SK-N-SH treated with all-trans-retinoic acid at 6 μM for 48 hours (cell line): ENCODE measurements around the gene AGPAT3.

Experiments used
- ATAC-seq: fragments of 200-7000 bp; cut with Tn5 transposase; 3 replicates; pipeline ENCODE4 v1.9.1; 2020; ENCODE audit warnings: mild to moderate bottlenecking, moderate library complexity
- ARNTL ChIP-seq: fragments of 450-650 bp; formaldehyde crosslinking; IDR thresholded peaks from 2 replicates; pipeline ENCODE4 v1.5.0; 2020; ENCODE audit warnings: low read depth, mild to moderate bottlenecking, moderate library complexity, borderline replicate concordance
- BACH2 ChIP-seq: fragments of 250-450 bp; sonication (Bioruptor Pico); IDR thresholded peaks from 2 replicates; pipeline ENCODE4 v1.9.0; 2021; ENCODE audit warnings: mild to moderate bottlenecking, borderline replicate concordance
- CSDC2 ChIP-seq: fragments of 250-450 bp; sonication (Bioruptor Pico); IDR thresholded peaks from 2 replicates; pipeline ENCODE4 v1.5.0; 2020; ENCODE audit warnings: mild to moderate bottlenecking, moderate library complexity
- ESRRG ChIP-seq: fragments of 250-450 bp; sonication (Bioruptor Pico); IDR thresholded peaks from 2 replicates; pipeline ENCODE4 v1.6.1; 2021; ENCODE audit warnings: mild to moderate bottlenecking
- GLIS3 ChIP-seq: fragments of 250-450 bp; sonication (Bioruptor Pico); IDR thresholded peaks from 2 replicates; pipeline ENCODE4 v1.5.0; 2020; ENCODE audit warnings: mild to moderate bottlenecking, moderate library complexity
- ISL1 ChIP-seq: fragments of 250-450 bp; sonication (Bioruptor Pico); IDR thresholded peaks from 2 replicates; pipeline ENCODE4 v2.1.2; 2022; ENCODE audit warnings: mild to moderate bottlenecking, moderate library complexity
- OSR1 ChIP-seq: fragments of 250-450 bp; sonication (Bioruptor Pico); IDR thresholded peaks from 2 replicates; pipeline ENCODE4 v1.8.0; 2022; ENCODE audit warnings: moderate library complexity, mild to moderate bottlenecking, inconsistent platforms
- PPARA ChIP-seq: fragments of 250-450 bp; sonication (Bioruptor Pico); IDR thresholded peaks from 2 replicates; pipeline ENCODE4 v1.5.0; 2020; ENCODE audit warnings: mild to moderate bottlenecking, borderline replicate concordance
- RARB ChIP-seq: fragments of 250-450 bp; sonication (Bioruptor Pico); IDR thresholded peaks from 2 replicates; pipeline ENCODE4 v1.8.0; 2021; ENCODE audit warnings: mild to moderate bottlenecking, moderate library complexity
- SNAI2 ChIP-seq: fragments of 250-450 bp; sonication (Bioruptor Pico); IDR thresholded peaks from 2 replicates; pipeline ENCODE4 v1.5.0; 2020; ENCODE audit warnings: mild to moderate bottlenecking, moderate library complexity
- TCF4 ChIP-seq: fragments of 250-450 bp; sonication (Bioruptor Pico); IDR thresholded peaks from 2 replicates; pipeline ENCODE4 v1.8.0; 2021; ENCODE audit warnings: mild to moderate bottlenecking, moderate library complexity, borderline replicate concordance
- TOX ChIP-seq: fragments of 250-450 bp; sonication (Bioruptor Pico); IDR thresholded peaks from 2 replicates; pipeline ENCODE4 v1.8.0; 2021; ENCODE audit warnings: mild to moderate bottlenecking, moderate library complexity, borderline replicate concordance
- ZFP3 ChIP-seq: fragments of 250-450 bp; sonication (Bioruptor Pico); IDR thresholded peaks from 2 replicates; pipeline ENCODE4 v1.5.0; 2020; ENCODE audit warnings: mild to moderate bottlenecking, moderate library complexity
- ZFP30 ChIP-seq: fragments of 450-650 bp; formaldehyde crosslinking; IDR thresholded peaks from 2 replicates; pipeline ENCODE4 v1.5.0; 2022; ENCODE audit warnings: mild to moderate bottlenecking, moderate library complexity
- ZNF565 ChIP-seq: fragments of 450-650 bp; formaldehyde crosslinking; conservative IDR thresholded peaks from 2 replicates; pipeline ENCODE4 v1.5.0; 2020; ENCODE audit warnings: low read depth, mild to moderate bottlenecking, moderate library complexity
- ZNF70 ChIP-seq: fragments of 450-650 bp; formaldehyde crosslinking; IDR thresholded peaks from 2 replicates; pipeline ENCODE4 v1.5.0; 2020; ENCODE audit warnings: mild to moderate bottlenecking, moderate library complexity
- ZNF8 ChIP-seq: fragments of 450-650 bp; formaldehyde crosslinking; IDR thresholded peaks from 2 replicates; pipeline ENCODE4 v1.5.0; 2020; ENCODE audit warnings: mild to moderate bottlenecking, moderate library complexity
- TF ChIP-seq, protein P1 (sequence below): fragments of 250-450 bp; sonication (Bioruptor Pico); IDR thresholded peaks from 2 replicates; pipeline ENCODE4 v1.5.0; 2020; ENCODE audit warnings: mild to moderate bottlenecking, moderate library complexity
- TF ChIP-seq, protein P2 (sequence below): fragments of 250-450 bp; sonication (Bioruptor Pico); IDR thresholded peaks from 2 replicates; pipeline ENCODE4 v1.5.1; 2021; ENCODE audit warnings: mild to moderate bottlenecking, moderate library complexity
- TF ChIP-seq, protein P3 (sequence below): fragments of 250-450 bp; sonication (Bioruptor Pico); IDR thresholded peaks from 2 replicates; pipeline ENCODE4 v1.8.0; 2020; ENCODE audit warnings: mild to moderate bottlenecking, moderate library complexity, borderline replicate concordance
- TF ChIP-seq, protein P4 (sequence below): fragments of 250-450 bp; sonication (Bioruptor Pico); IDR thresholded peaks from 2 replicates; pipeline ENCODE4 v1.8.0; 2021; ENCODE audit warnings: low read depth, mild to moderate bottlenecking, moderate library complexity, borderline replicate concordance

AGPAT3 gene

DNA sequence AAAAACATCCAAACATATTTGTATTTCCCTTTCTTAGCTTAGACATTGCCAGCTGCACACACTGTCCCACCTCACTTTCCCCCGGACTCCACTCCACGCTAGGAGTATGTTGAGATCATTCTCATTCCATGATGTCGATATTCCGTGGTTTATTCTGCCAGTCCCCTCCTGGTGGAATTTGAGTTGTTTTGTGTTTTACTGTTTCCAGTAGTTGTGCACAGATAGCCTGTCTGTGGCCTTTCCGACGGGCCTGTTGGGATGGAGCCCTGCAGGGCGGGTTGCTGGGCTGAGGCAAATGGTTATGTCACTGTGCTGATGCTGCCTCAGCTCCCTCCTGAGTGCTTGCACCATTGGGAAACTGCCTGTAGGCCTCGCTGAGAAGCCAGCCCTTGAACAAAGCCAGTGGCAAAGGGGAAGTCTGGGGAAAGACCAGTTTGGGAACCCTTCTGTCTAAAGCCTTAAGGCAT lies 159.9 kb downstream of the AGPAT3 start (continued):
- TF ChIP-seq, protein P1, sequence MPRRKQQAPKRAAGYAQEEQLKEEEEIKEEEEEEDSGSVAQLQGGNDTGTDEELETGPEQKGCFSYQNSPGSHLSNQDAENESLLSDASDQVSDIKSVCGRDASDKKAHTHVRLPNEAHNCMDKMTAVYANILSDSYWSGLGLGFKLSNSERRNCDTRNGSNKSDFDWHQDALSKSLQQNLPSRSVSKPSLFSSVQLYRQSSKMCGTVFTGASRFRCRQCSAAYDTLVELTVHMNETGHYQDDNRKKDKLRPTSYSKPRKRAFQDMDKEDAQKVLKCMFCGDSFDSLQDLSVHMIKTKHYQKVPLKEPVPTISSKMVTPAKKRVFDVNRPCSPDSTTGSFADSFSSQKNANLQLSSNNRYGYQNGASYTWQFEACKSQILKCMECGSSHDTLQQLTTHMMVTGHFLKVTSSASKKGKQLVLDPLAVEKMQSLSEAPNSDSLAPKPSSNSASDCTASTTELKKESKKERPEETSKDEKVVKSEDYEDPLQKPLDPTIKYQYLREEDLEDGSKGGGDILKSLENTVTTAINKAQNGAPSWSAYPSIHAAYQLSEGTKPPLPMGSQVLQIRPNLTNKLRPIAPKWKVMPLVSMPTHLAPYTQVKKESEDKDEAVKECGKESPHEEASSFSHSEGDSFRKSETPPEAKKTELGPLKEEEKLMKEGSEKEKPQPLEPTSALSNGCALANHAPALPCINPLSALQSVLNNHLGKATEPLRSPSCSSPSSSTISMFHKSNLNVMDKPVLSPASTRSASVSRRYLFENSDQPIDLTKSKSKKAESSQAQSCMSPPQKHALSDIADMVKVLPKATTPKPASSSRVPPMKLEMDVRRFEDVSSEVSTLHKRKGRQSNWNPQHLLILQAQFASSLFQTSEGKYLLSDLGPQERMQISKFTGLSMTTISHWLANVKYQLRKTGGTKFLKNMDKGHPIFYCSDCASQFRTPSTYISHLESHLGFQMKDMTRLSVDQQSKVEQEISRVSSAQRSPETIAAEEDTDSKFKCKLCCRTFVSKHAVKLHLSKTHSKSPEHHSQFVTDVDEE (CRISPR knock-in tag), result no peak
- TF ChIP-seq ZNF70, result no peak

DNA sequence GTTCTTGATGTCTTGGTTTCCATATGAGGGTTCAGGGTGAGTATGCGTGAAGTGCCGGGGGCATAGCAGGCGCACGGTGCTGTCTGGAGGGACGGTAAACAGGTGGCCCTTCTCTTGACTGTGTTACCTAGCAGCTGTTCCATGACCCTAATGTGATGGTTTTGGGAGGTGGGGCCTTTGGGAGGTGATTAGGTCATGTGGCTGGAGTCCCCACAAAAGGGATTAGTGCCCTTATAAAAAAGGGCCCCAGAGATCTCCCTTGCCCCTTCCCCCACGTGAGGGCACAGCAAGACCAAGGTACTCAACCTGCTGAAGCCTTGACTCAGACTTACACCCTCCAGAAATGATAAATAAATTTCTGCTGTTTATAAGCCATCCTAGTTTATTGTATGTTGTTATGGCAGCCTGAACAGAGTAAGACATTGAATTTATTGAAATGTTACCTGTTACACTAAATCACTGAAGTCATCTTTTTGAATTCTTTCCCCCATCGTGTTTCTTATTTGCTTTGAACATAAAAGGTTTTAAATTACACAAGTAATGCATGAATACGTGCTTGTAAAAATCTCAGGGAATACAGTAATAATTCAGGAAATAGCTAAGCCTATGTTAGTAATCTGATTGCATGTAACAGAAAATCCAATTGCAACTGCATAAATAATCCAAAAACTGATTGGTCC lies 162.7 kb downstream of the AGPAT3 start:
- no peak for ATAC-seq

DNA sequence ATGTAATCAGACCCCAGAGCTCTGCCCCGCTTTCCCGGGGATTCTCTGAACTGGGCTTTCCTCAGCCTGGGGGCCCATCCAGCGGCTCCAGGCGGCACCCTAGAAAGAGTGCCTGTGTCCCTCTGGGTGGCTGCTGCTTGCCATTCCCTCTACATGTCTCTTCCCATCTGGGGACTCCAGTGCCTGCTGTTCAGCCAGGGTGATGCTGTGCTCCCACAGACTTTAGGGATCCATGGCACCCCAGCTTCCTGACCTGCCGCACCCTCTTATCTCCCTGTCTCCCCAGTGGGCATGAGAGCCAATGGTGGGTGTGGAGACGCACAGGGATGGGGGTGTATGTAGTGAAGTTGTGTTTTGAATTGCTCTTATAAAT lies 163.2 kb downstream of the AGPAT3 start:
- TF ChIP-seq OSR1 (CRISPR knock-in tag), result no peak
- TF ChIP-seq ZFP3 (CRISPR knock-in tag), result no peak
- no peak for TF ChIP-seq ESRRG (CRISPR knock-in tag)
- TF ChIP-seq TCF4 (CRISPR knock-in tag), result no peak
- TF ChIP-seq, protein P2, sequence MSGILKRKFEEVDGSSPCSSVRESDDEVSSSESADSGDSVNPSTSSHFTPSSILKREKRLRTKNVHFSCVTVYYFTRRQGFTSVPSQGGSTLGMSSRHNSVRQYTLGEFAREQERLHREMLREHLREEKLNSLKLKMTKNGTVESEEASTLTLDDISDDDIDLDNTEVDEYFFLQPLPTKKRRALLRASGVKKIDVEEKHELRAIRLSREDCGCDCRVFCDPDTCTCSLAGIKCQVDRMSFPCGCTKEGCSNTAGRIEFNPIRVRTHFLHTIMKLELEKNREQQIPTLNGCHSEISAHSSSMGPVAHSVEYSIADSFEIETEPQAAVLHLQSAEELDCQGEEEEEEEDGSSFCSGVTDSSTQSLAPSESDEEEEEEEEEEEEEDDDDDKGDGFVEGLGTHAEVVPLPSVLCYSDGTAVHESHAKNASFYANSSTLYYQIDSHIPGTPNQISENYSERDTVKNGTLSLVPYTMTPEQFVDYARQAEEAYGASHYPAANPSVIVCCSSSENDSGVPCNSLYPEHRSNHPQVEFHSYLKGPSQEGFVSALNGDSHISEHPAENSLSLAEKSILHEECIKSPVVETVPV (CRISPR knock-in tag), result no peak
- no peak for TF ChIP-seq GLIS3 (CRISPR knock-in tag)
- TF ChIP-seq ZNF565 (CRISPR knock-in tag), result no peak
- TF ChIP-seq, protein P1 (CRISPR knock-in tag), result no peak
- no peak for TF ChIP-seq SNAI2 (CRISPR knock-in tag)
- no peak for TF ChIP-seq CSDC2 (CRISPR knock-in tag)
- no peak for TF ChIP-seq RARB (CRISPR knock-in tag)
- no peak for TF ChIP-seq PPARA (CRISPR knock-in tag)
- TF ChIP-seq, all 23 proteins: peak for 0
- ATAC-seq, result no peak

More for the DNA sequence above, 162.7 kb downstream of the AGPAT3 start:
- TF ChIP-seq PPARA (CRISPR knock-in tag) (no peak), ZFP30 (no peak), ARNTL (CRISPR knock-in tag) (no peak), ZNF8 (CRISPR knock-in tag) (no peak), BACH2 (CRISPR knock-in tag) (no peak), ZNF565 (CRISPR knock-in tag) (no peak), RARB (CRISPR knock-in tag) (no peak), TCF4 (CRISPR knock-in tag) (no peak), TOX (CRISPR knock-in tag) (no peak), ZNF70 (no peak), ESRRG (CRISPR knock-in tag) (no peak), ISL1 (CRISPR knock-in tag) (no peak), CSDC2 (CRISPR knock-in tag) (no peak)
- TF ChIP-seq, protein P3, sequence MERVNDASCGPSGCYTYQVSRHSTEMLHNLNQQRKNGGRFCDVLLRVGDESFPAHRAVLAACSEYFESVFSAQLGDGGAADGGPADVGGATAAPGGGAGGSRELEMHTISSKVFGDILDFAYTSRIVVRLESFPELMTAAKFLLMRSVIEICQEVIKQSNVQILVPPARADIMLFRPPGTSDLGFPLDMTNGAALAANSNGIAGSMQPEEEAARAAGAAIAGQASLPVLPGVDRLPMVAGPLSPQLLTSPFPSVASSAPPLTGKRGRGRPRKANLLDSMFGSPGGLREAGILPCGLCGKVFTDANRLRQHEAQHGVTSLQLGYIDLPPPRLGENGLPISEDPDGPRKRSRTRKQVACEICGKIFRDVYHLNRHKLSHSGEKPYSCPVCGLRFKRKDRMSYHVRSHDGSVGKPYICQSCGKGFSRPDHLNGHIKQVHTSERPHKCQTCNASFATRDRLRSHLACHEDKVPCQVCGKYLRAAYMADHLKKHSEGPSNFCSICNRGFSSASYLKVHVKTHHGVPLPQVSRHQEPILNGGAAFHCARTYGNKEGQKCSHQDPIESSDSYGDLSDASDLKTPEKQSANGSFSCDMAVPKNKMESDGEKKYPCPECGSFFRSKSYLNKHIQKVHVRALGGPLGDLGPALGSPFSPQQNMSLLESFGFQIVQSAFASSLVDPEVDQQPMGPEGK (CRISPR knock-in tag), result no peak
- TF ChIP-seq, protein P4, sequence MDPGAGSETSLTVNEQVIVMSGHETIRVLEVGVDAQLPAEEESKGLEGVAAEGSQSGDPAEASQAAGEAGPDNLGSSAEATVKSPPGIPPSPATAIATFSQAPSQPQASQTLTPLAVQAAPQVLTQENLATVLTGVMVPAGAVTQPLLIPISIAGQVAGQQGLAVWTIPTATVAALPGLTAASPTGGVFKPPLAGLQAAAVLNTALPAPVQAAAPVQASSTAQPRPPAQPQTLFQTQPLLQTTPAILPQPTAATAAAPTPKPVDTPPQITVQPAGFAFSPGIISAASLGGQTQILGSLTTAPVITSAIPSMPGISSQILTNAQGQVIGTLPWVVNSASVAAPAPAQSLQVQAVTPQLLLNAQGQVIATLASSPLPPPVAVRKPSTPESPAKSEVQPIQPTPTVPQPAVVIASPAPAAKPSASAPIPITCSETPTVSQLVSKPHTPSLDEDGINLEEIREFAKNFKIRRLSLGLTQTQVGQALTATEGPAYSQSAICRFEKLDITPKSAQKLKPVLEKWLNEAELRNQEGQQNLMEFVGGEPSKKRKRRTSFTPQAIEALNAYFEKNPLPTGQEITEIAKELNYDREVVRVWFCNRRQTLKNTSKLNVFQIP (CRISPR knock-in tag), result no peak
- TF ChIP-seq, protein P2 (CRISPR knock-in tag), result no peak
